ENCODE results near the gene GALNT2.

Gene GALNT2

DNA sequence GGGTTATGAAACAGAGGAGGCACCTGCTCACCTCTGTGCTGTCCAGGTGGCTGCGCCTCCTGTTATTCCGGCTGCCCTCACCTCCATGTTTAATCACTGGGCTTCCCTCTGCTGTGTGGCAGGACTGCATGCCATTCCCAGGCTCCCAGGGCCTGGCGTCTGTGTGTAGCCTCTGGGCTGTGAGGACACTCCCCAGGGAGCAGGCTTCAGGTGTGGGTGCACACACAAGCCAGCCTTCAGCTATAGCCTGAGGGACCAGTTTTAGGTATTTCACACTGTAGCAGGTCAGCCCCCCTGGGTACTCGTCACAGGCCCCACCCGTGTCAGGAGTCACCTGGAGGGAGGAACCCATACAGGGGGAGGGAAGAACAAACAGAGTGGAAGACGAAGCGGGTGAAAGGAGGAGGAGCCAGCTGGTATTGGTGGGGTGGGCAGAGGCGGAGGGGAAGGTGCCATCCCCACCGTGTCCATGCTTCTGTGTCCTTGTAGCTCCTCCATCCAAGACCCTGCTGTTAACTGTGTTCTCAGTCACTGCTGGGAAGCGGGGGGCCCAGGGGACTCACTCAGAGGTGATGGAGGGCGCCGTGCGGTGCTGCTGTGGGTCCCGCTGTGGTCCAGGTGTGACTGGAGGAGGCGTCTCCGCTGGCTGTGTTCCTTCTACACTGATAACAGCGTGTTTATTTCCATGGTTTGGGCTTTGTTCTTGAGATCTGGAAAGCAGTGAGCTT, 200.5 kb downstream of the GALNT2 start:
- DNase-seq: no peak

DNA sequence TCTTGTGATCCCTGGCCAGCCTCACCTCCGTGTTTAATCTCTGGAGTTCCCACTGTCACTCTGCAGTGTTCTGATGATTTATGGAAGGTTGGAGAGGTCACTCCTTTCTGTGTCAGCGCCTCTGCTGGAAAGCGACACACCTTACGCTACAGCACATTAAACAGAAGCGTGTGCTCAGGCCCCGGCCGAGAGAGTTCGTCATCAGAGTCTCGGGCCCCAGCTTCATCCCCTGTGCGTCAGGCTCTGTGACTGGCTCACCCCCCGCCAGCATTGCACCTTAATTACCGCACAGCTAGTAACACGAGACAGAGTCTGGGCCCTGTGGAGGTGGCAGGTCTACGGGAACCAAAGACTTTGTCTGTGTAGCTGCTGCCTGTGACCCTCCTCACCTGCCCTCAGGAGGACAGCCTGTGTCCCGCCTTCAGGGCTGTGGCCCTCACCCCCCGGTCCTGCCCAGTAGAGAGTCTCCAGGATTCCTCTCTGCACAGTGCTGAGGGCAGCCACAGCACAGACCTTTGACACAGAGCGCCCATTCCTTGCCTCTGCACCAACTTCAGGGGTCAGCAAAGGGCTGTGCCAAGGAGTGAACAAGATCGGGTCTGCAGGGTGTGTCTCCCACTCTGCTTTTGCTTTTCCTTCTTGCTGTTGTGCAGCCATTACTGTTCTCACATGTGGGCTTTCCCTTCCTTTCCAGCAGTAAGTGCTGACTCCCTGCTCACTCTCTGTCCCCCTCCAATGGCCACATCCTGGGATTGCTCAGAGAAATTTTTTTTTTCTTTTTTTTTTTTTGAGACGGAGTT, 201.5 kb downstream of the GALNT2 start:
- peak; percentile 89 for DNase-seq

DNA sequence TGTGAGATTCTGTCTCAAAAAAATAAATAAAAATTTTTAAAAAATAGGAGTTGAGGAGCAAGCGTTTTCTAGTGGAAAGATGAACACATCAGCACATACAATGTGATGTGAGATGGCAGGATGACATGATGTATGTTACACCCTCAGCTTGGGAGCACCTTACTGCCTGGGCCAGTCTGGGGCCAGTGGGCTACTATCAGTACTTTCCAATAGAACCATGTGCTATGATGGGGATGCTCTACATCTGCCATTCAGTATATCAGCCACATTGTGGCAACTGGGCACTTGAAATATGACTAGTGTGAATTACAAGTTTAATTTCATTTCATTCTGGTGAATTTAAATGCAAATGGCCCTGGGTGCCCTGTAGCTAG, 203.1 kb downstream of the GALNT2 start:
- peak; percentile 36 for DNase-seq

DNA sequence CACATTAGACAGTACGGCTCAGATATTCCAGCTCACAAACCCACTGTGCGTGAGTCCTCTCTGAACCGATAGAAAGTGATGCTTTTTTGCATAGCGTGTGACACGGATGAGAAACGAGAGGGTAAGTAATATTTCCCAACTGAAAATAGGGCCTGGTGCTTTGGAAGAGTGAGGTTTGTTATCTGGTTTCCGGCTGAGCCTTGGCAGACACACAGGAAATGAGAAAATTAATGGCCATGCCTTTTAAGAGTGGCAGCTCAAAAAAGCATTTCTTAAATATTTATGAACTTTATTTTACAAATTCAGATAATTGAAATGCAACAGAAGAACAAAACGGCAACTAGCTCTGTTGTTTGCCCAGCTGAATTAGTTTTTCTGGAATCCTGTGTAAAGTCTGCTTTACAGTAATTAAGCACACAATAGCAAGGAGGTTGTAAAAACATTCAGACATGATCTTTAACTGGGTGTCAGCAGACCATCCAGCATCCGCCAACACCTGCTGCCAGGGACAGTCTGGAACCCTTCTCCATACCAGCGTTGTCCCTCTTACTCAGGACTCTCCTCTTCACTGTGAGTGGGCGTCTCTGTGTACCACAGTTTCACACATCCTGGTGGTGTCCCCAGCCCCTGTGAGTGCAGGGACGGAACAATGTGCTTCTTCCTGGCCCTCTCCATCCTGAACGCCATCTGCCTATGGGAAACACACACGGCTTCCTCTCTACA, 203.7 kb downstream of the GALNT2 start:
- DNase-seq: peak; percentile 92

DNA sequence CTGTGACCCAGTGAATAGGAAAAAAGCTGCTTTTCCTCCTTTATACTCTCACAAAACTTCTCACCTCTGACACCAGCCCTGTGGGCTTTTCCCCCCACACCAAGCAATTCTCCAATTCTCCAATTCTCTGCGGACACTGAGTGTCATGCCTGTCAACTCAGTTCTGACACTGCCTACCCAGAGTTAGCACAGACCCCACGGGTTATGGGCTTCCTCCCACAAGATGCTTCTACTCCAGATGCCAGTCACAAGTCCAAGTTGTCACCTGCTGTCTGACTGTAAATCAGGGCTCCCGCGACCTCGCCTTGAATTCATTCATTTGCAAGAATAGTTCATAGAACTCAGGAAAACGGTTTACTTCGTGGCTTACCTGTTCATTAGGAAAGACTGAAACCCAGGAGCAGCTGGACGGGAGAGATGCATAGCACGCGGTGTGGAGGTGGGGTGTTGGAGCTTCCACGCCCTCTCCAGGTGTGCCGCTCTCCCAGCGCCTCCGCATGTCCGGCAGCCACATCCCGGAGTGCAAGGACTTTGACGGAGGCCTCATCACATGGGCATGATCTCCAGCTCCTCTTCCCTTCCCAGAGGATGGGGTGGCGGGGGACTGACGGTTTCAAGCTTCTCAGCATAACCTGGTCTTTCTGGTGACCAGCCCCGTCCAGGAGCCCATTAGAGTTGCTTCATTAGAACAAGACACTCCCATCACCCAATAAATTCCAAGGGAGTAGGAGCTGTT, 204.4 kb downstream of the GALNT2 start:
- no peak for DNase-seq

DNA sequence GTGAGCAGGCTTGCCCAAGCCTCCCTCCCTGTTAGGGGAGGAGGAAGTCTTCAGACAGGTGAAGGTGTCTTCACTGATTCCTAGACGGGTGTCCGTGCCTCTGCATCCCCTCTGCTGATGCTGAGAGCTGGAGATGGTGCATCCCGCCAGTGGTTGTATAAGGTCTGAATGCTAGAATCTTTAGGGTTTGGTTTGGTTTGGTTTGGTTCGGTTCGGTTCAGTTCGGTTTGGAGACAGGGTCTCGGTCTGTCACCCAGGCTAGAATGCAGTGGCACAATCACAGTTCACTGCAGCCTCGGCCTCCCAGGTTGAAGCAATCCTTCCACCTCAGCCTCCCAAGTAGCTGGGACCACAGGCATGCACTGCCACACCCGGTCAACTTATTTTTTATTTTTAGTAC, 205.5 kb downstream of the GALNT2 start:
- no peak for DNase-seq

DNA sequence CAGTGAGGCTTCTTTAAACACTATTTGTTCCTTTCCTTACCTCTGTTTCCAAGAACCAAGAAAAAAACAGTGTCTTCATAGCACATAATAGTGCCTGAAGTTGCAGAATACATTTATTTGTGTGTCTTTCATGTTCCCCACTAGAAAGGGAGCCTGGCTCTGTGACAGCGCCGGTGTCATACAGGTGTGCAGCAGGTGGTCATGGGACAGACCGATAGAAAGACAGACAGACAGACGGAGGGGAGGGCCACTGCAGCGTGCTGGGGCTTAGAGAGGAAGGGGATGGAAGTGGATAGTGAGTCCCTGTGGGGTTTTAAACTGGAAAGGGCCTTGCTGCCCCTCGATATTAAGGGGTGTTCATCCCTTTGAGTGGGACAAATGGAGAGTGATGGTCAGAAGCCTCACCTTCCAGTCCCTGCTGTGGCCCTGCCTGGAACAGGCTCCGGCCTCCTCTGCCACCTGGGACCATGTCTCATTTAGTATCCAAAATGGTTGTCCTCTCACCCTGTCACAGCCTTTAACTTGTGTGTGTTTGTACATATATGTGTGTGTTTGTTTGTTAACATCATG, 206.2 kb downstream of the GALNT2 start:
- no peak for DNase-seq

DNA sequence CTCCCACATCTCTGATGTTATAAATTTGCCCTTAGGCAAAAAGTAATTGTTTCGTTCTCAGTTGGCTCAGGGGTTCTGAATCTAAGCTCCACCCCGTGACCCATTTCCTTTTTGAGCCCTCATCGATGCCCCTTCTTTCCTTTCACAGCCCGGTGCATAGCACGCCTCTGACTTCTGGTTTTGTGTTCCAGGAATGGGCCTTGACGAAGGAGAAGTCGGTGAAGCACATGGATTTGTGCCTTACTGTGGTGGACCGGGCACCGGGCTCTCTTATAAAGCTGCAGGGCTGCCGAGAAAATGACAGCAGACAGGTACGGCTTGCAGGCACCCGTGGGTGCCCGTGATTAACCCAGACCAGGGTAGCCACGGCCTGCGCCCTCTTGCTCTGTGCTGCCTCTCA, 207.2 kb downstream of the GALNT2 start:
- DNase-seq: peak; percentile 39

DNA sequence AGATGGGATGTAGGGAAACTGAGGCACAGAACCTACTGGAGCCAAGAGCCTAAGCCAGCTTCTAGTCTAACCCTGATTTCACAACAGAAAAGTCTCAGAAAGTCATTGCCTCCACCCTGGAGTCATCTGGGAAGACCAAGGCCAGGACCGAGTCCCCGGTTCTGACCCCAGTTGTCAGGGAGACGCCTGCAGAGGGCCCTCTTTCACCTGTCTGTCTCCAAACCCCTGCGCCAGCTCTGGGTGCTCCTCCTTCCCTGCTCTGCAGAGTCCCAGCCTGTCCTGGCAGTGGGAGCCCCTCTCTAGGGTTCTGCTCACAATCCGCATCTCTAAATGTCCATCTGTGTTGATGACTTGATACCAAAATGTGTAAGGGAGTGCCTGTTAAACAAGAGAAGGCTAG, 209.4 kb downstream of the GALNT2 start:
- DNase-seq: no peak

DNA sequence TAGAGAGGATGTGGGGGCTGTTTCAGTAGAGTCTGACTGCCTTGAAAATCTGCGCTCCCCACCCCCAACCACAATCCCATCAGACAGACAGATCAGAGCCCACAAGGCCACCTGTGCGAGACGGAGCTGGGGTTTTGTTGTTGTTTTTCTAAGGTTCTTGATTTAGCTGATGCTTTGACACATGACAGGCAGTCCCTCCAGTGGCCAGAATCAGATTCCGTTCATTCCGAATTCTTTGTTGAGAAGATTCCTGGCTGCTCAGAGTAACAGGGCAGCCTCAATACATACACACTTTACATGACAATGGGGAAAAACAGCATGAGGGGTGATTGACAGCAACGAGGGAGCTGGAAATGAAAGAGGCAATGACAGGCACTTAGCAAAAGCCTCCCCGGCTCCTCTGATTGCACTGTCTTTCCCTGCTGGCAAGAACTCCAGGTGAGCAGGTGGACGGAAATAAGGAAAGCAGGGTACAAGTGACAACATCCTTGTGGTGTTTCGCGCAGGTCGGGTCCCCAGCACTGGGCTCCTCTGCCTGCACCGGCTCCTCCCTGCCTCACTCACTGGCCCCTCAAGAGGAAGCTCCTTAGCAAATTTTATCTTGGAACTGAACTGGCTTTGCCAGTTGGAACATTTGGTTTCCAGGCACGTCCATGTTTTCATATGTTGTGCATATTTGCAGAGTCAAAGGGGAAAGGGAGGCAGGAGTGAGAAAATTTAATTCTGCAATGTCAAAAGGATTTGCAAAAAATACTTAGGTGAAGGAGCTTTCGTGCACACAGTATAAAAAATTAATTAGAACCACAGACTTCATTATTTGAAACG, 210.4 kb downstream of the GALNT2 start:
- no peak for DNase-seq

DNA sequence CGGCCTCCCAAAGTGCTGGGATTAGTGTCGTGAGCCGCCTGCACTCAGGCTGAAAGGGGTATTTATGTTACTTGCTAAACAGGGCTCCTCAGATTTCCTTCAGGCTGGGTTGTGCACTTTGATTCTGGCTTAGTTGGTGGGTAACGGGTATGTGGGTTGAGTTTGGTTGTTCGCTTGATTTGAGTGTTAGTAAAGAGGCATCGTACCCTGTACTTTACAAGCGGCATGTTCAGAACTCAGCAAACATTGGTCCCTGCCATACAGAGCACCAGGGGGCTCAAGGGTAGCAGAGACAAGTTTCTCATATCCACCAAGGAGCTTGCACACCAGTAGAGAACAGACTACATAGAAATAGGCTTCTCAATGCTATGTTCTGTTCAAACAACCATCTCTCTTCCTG, 211.3 kb downstream of the GALNT2 start:
- no peak for DNase-seq

DNA sequence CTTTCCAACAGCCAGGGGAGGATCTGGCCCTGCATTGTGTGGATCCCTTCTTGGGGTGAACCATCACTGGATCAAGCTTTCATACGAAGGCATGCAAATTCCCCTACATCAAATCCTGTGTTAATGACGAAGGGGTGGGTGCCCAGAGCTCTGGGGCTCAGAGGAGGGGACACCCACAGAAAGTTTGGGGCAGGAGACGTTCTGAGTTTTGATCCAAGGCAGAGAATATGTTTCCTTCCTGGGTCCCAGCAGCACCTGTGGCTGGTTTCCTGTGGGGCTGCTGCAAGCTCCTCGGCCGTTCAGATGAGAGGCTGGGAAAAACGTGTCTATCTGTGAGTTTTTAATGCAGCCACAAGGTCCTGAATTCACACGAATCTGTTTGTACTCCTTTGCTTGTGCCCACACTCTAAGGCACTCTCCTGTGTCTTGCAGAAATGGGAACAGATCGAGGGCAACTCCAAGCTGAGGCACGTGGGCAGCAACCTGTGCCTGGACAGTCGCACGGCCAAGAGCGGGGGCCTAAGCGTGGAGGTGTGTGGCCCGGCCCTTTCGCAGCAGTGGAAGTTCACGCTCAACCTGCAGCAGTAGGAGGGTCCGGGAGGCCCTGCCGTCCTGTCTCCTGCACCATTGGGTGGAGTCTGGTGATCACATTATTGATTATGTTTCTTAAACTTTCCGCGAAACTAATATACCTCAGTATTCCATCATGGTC, 212.0 kb downstream of the GALNT2 start:
- DNase-seq: no peak

DNA sequence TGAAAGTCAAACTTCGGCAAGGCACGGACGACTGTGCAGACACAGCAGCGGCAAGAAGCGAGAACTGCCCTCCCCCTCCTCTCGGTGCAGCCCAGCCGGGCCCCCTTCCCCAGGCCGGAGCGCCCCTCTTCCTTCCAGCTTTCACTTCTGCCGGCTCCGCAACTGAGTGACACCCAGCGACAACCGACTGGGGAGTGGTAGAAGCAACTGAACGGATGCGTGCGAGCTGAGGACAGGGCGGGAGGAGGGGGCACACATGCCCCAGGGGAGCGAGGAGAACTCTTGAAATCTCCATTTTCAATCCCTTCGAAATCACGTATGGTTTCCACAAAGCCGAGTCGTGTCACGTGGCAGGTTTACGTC, 212.5 kb downstream of the GALNT2 start:
- no peak for DNase-seq

DNA sequence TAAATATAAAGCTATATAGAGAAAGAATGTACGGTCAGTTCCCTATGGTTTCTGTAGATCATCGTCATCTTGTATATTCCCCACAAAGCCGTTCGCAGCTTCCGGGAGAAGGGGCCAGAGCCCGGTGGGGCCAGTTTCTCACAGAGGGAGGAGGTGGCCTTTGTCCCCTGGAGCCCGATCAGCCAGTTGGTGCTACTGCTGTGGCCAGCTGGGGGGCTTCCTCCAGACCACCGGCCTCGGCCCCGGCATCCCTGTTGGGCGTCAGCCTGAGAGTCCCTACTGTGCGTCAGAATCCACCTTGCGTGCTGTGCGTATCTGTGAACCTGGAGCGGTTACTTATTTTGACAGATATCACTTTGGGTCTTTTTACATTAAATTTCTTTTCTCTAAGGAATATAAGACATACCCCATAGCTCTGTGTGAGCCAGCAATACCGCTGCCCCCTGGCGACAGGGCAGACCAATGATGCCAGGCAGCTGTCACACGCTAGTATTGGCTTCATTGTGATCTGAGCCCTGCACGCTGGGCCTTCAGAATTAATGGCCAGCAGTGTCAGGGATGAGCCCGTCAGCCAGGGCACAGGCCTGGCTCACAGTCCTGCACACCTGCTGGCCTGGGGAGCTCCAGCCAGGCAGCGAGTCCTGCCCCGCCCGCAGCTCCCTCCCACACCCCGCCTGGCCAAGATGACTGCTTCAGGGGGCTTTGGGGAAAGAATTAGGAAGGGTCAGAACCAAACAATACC, 213.2 kb downstream of the GALNT2 start:
- DNase-seq: peak; percentile 61

DNA sequence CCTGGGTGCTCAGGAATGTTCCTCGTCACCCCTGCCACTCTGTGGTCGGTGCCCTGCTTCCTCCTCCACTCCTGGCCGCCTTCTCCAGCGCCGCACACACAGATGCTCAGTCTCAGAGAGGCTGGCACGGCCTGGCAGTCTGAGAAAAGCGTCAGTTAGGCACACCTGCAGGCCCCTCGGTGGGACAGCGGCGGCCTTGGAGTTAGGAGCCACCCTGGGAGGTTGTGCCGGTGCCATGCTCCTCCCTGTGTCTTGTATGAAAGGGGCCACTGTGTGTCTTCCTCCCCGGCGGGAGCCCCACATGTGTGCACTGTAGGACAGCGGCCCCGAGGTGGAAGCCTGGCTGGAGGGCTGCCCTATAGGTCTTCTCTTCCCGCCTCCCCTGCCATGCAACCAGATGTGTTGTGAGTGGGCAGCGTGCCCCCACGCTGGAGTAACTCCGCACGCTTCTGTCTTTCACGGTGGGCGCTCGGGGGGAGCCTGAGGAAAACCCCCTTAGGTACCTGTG, 213.9 kb downstream of the GALNT2 start:
- DNase-seq: no peak

DNA sequence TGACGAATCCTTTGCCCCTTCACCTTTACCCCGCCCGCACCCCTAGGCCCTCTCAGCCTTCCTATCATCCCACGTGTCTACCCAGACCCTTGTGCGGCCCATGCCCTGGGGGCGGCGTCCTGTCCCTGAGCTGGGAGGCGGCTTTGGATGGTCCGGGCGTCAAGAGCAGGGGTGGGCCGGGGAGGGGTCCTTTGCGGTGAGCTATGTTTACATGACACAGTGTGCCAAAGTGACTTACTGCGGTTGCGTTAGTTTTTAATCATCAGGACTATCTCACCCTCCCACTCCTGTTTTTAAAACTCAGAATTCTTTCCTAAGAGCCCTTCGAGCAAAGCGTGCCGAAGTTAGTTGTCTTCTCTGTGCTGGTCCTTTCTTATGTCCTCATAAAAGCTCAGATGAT, 214.5 kb downstream of the GALNT2 start:
- DNase-seq: peak; percentile 70

DNA sequence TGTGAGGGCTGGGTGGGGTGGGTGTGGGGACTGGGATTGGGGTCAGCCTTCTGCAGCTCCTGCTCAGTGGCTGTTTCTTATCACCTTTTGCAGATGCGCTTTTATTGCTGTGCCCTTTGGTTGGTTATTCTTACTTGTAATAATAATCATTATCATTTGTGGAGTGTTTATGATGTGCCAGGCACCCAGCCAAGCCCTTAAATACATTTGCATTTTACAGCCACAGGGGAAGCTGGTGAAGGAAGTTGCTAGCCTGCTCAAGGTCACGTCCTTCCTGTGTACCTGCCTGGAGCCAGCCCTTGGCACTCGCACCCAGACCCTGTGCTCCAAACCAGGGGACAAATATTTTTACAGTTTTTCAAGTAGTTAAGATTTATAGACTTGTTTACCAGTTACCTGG, 215.1 kb downstream of the GALNT2 start:
- DNase-seq: peak; percentile 97

DNA sequence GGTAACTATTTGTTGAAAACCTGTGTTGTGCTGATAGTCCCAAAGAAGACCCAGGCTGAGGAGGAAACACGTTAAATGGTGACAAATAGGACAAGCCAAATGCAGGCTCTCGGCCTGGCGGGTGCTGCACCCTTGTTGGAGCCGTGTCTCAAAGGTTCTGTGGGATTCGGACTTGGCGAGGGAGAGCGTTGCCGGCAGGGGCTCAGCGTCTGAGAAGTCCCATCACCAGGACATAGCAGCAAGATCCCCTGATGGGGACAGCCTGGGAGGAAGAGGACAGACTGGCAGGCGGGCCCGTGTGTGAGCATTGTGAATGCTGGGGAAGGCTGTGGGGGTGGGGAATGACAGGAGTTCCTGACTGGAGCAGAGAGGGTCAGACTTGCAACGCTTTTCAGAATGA, 216.6 kb downstream of the GALNT2 start:
- no peak for DNase-seq

DNA sequence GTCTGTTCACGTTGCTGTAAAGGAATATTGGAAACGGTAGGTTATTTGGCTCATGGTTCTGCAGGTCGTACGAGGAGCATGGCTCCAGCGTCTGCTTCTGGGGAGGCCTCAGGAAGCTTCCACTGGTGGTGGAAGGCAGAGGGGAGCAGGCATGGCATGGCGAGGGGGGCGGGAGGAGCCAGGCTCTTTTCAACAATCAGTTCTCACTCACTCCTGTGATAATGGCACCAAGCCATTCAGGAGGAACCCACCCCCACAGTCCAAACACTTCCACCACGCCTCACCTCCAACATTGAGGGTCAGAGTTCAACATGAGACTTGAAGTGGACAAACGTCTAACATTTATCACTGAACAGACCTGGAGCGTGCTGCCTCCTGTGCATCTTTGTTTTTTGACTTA, 217.9 kb downstream of the GALNT2 start:
- DNase-seq: no peak

DNA sequence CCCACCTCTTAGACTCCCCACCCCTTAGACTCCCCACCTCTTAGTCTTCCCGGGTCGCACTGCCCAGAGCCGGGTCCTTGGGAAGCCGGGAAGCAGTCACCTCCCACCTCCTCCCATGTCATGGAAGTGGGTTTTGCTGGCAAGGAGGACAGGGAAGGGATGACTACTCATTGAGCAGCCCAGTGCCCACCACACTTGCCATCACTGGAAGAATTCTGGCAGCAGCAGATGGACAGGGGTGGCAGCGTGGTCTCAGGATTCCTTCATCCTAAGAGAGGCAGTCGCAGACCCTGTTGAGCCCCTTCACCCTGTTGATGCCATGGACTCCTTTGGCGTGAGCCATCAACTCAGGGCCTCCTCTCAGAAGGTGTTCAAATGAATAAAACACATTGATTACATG, 218.3 kb downstream of the GALNT2 start:
- no peak for DNase-seq

Measured in hematopoietic multipotent progenitor cell treated with erythropoietin and hydrocortisone succinate and interleukin-3 and kit ligand, for 6 days (in vitro differentiated cells).